ENCODE measurements around the gene SYVN1. TPM values are rescaled to one million over a fixed set of nuclear protein-coding genes. Genes with fewer than 3 reads are reported as not detected.
A peak's percentile ranks its signal among the peaks of the same experiment; 100 is the strongest.

The SYVN1 gene
- total and polyA plus RNA-seq, 10 of the 15 experiments (the other 5 are each of a cell fraction or from before 2014, with no cell fraction given): 0.79 to 63.6 (median 20.1) TPM

- TF ChIP-seq ELK1 (IDR thresholded peaks at IDR 0.05; ENCODE audit: low read depth, low read length): peak; percentile 68
- peak; percentile 100 for TF ChIP-seq NKRF (conservative IDR thresholded peaks at IDR 0.05)
- peak; percentile 84 for TF ChIP-seq NR2C1 (IDR thresholded peaks at IDR 0.05)
- TF ChIP-seq ATF2 (IDR thresholded peaks at IDR 0.05; ENCODE audit: low read length): no peak
- TF ChIP-seq CBFB (IDR thresholded peaks at IDR 0.05; ENCODE audit: low read depth): peak; percentile 63
- TF ChIP-seq SIX5 (IDR thresholded peaks at IDR 0.05; ENCODE audit: low read depth, low read length, severe bottlenecking): peak; percentile 62
- peak; percentile 99 for TF ChIP-seq CREB1 (IDR thresholded peaks at IDR 0.05; ENCODE audit: low read depth)
- peak; percentile 31 to 56; a peak in 2 of 3 replicates for TF ChIP-seq EGR1 (IDR thresholded peaks at IDR 0.05; ENCODE audit: borderline replicate concordance in 1 of 2, low read depth in 2 of 2, low read length in 2 of 2)
- no peak for TF ChIP-seq BCLAF1 (IDR thresholded peaks at IDR 0.05)
- TF ChIP-seq CEBPZ (IDR thresholded peaks at IDR 0.05; ENCODE audit: low read depth, low read length): no peak
- no peak for TF ChIP-seq ZNF384 (IDR thresholded peaks at IDR 0.05; ENCODE audit: borderline replicate concordance, low read depth, low read length)
- TF ChIP-seq SRF (IDR thresholded peaks at IDR 0.05; ENCODE audit: low read depth in 2 of 2, low read length in 2 of 2): peak; percentile 10 to 84; a peak in 3 of 4 replicates
- no peak for TF ChIP-seq NR2C2 (IDR thresholded peaks at IDR 0.05; ENCODE audit: borderline replicate concordance, control insufficient read depth, insufficient read length, low read depth)
- TF ChIP-seq MTA3 (IDR thresholded peaks at IDR 0.05; ENCODE audit: borderline replicate concordance, low read length): no peak
- TF ChIP-seq CHD2 (IDR thresholded peaks at IDR 0.05; ENCODE audit: borderline replicate concordance, low read depth, low read length): peak; percentile 92
- peak; percentile 92 for TF ChIP-seq RUNX3 (IDR thresholded peaks at IDR 0.05; ENCODE audit: low read length)
- peak in 1 of 2 experiments; percentile 40; a peak in 2 of 4 replicates for TF ChIP-seq ETV6 (conservative IDR thresholded peaks at IDR 0.05 in 1 of 2, IDR thresholded peaks at IDR 0.05 in 1 of 2; ENCODE audit: borderline replicate concordance in 1 of 2, low read depth in 1 of 2)
- no peak for TF ChIP-seq PAX8 (IDR thresholded peaks at IDR 0.05)
Observed at GRCh38 chr11:65083834-65084597, 50.3 kb downstream of the SYVN1 start, which contains the start of the genes CDCA5 and ZFPL1 (continued).
